Ovary (tissue), 9 donors: ENCODE results near the gene VSTM2A. TPM values are rescaled to one million over a fixed set of nuclear protein-coding genes. Genes with fewer than 3 reads are reported as not detected.

ENCODE experiments used
- DNase-seq, 5 donors: peaks; one replicate each; pipeline ENCODE4 v3.0.0-alpha.2; 2019 to 2020
- H3K27ac ChIP-seq, 2 donors: fragments of 200-600 bp; one replicate each; pipeline versions ENCODE4 v1.5.1 to v1.8.0; 2019 to 2022
- H3K27me3 ChIP-seq: fragments of 200-600 bp; one replicate; pipeline ENCODE4 v1.8.0; 2022
- H3K36me3 ChIP-seq: fragments of 200-600 bp; sonication (generic); one replicate; pipeline ENCODE4 v1.5.1; 2019
- H3K4me1 ChIP-seq: one replicate; pipeline ENCODE4 v1.8.1; 2013; ENCODE audit warnings: mild to moderate bottlenecking, moderate library complexity; ENCODE audit not compliant: insufficient read depth
- H3K4me3 ChIP-seq: fragments of 200-600 bp; sonication (generic); one replicate; pipeline ENCODE4 v1.5.1; 2017
- H3K9me3 ChIP-seq, 2 donors: fragments of 200-600 bp in 1 of 2; sonication (generic) in 1 of 2; one replicate each; pipeline versions ENCODE4 v1.5.1 to v1.8.1; 2013 to 2019; ENCODE audit warnings: mild to moderate bottlenecking in 1 of 2, moderate library complexity in 1 of 2
- EP300 ChIP-seq: sonication (generic); formaldehyde crosslinking; IDR thresholded peaks from one replicate; pipeline ENCODE4 v1.6.1; 2017; ENCODE audit warnings: antibody characterized with exemption
- POLR2A ChIP-seq: fragments of 450-650 bp; IDR thresholded peaks from one replicate; pipeline ENCODE4 v1.6.1; 2017; ENCODE audit warnings: antibody characterized with exemption, mild to moderate bottlenecking, moderate library complexity
- WGBS, 3 donors: extraction: QIAGEN DNeasy Blood & Tissue Kit in 1 of 3; methylation state at CpG; one replicate each; pipeline versions ENCODE4 v1.1.5 to v1.1.7; 2013 to 2017; 5-methylcytosine and 5-hydroxymethylcytosine counted together
- intact Hi-C, 4 donors: fragments of 100-400 bp; cut with DNase I; formaldehyde crosslinking; loops; one replicate each; pipeline versions ENCODE4 v1.11.0 to v1.15.1; 2022 to 2023
- polyA plus RNA-seq, 2 donors: library from polyadenylated mRNA; stranded (reverse); fragments of 200-250 nt in 1 of 2; fragments of 350-450 nt in 1 of 2; fragmentation: Illumina TruSeq in 1 of 2; extraction: RNeasy Lipid Tissue Mini Kit (QIAGEN cat#74804) in 1 of 2; gene quantifications; one replicate each; pipeline ENCODE4 v1.2.3, GENCODE V29; 2013 to 2014
- small RNA-seq: library from RNA; depleted of rRNA; stranded (forward); fragments of <200 nt; gene quantifications from one replicate; pipeline ENCODE3, GENCODE V24; 2016
- total RNA-seq, 7 donors: library from RNA; depleted of rRNA in 2 of 7; stranded (reverse); fragments of >200 nt in 2 of 7; fragmentation: NEBNext Ultra II Directional in 3 of 7; extraction: Animal tissue kit (Norgen Biotek cat#: 25700) in 3 of 7; gene quantifications; one replicate each; pipeline versions ENCODE4 v1.1.0 to v1.2.4, GENCODE V29; 2016 to 2023
- donor health status: DM: no; HTN: no; CAD: no; lungs with moderate emphysema.
- donor health status: DM: no; HTN: no; CAD: no.
- donor health status: Bipolar disorder and iron deficiency.
- donor health status: DM: yes; HTN: yes; CAD: no.
- donor health status: DM: no; HTN: no; CAD: no.
- donor health status: DM: yes; HTN: yes; CAD: no.

VSTM2A gene
- total and polyA plus RNA-seq, 9 donors, result 0.05 TPM; not detected in 7

- Histone ChIP-seq H3K9me3 (no peaks in the 10 kb centered on the region), H3K36me3 (no peaks in the 10 kb centered on the region), H3K27me3 (no peaks in the 10 kb centered on the region), H3K4me1 (no peaks in the 10 kb centered on the region), H3K27ac (no peak overlapping the region), H3K4me3 (no peak overlapping the region)
- intact Hi-C loops, result no loop called here
- WGBS, 3 donors, result 76 to 94% (median 82%) methylated on average over 2 of the region's 2 CpGs
- DNase-seq, result no peak
- no peak for TF ChIP-seq EP300
These were observed 54.6 kb downstream of the VSTM2A start for GRCh38 chr7:54596747-54597146.

GRCh38 chr7:54615537-54615936 is 73.4 kb downstream of the VSTM2A start:
- no peak for DNase-seq
- no peak for TF ChIP-seq POLR2A
- no peak overlapping the region for H3K4me3 ChIP-seq
- no peaks in the 10 kb centered on the region for H3K4me1 ChIP-seq
- no peak overlapping the region for H3K27ac ChIP-seq
- intact Hi-C loops, result no loop called here
- no peaks in the 10 kb centered on the region for H3K36me3 ChIP-seq
- no peaks in the 10 kb centered on the region for H3K9me3 ChIP-seq
- H3K27me3 ChIP-seq, result no peaks in the 10 kb centered on the region
- WGBS, 3 donors, result 90 to 94% (median 93%) methylated on average over 2 of the region's 2 CpGs

Small RNA genes within 50 kb of the gene (small RNA-seq; reads per million reads assigned to genes)
- gene RNU6-1125P, result not detected

Other genes starting within 250 kb of the VSTM2A start
- 100 to 1,000 TPM in 3 of 7 donors, 10 to 100 TPM in 4; 66.7 to 165 (median 79.9) TPM for gene SEC61G, start 216.8 kb downstream of the VSTM2A start, total RNA-seq
- gene SEC61G, start 216.8 kb downstream of the VSTM2A start, polyA plus RNA-seq, result 100 to 1,000 TPM; 157 to 187 TPM